ENCODE measurements around the gene SGTB.
"Not testable (repeated sequence)": the region's sequence is repeated elsewhere in the genome, so short reads cannot be mapped to it uniquely, and the experiment has no call there.

SGTB gene

DNA sequence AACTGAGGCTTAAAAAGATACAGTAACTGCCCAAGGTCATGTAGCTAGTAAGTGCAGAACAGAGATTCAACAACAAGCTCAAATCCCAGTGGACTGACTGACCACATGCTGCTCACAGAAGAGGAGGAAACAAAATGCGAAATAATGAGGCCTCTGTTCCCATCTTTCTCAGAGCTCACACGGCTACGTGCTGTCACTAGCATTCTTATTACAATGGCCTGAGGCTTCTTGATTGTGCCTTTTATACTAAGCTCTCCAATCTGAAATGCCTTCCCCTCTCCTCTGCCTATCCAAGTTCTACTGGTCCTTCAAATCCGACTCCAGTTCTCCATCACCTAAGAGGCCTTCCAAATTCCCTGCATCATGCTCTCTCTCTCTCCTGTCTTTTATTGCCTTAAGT lies 26.0 kb downstream of the SGTB start:
- DNase-seq (ENCODE audit: extremely low read depth, low read depth): no peak
- TF ChIP-seq CTCF (IDR thresholded peaks at IDR 0.05; ENCODE audit: low read depth, low read length): no peak

GRCh38 chr5:65695162-65695755 lies 26.6 kb downstream of the SGTB start:
- no peak for TF ChIP-seq CTCF (IDR thresholded peaks at IDR 0.05; ENCODE audit: low read depth, low read length)
- DNase-seq (ENCODE audit: extremely low read depth, low read depth): no peak

GRCh38 chr5:65693121-65693520 lies 28.8 kb downstream of the SGTB start:
- no peak for TF ChIP-seq CTCF (IDR thresholded peaks at IDR 0.05; ENCODE audit: low read depth, low read length)
- no peak for DNase-seq (ENCODE audit: extremely low read depth, low read depth)

DNA sequence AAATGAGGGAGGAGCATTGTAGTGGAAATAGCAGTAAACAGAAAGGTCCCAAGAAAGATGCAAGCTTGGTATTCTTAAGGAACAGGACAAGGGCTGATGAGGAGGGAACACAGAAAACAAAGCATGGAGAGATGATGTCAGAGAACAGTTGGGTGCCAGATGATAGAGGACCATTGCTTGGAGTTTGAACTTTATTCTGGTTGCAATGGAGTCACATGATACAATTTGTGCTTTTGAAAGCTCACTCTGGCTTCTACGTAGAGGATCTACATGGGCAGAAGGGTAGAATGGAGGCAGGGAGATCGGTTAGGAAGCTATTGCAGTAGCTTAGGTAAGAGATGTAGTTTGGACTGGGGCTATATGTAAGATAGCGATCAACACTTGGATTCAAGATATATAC lies 39.8 kb downstream of the SGTB start:
- no peak for TF ChIP-seq CTCF (IDR thresholded peaks at IDR 0.05; ENCODE audit: low read depth, low read length)
- DNase-seq (ENCODE audit: extremely low read depth, low read depth): no peak

DNA sequence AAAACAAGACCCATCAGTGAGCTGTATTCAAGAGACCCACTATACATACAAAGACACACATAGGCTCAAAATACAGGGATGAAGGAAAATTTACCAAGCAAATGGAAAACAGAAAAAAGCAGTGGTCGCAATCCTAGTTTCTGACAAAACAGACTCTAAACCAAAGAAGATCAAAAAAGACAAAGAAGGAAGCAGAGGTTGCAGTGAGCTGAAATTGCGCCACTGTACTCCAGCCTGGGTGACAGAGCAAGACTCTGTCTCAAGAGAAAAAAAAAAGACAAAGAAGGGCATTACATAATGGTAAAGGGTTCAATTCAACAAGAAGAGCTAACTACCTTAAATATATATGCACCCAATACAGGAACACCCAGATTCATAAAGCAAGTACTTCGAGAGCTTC lies 45.9 kb downstream of the SGTB start:
- not testable (repeated sequence) for DNase-seq (ENCODE audit: extremely low read depth, low read depth)

- no peak for DNase-seq (ENCODE audit: extremely low read depth, low read depth)
- TF ChIP-seq CTCF (IDR thresholded peaks at IDR 0.05; ENCODE audit: low read depth, low read length): no peak
Observed at GRCh38 chr5:65674749-65675148, 47.2 kb downstream of the SGTB start.

DNA sequence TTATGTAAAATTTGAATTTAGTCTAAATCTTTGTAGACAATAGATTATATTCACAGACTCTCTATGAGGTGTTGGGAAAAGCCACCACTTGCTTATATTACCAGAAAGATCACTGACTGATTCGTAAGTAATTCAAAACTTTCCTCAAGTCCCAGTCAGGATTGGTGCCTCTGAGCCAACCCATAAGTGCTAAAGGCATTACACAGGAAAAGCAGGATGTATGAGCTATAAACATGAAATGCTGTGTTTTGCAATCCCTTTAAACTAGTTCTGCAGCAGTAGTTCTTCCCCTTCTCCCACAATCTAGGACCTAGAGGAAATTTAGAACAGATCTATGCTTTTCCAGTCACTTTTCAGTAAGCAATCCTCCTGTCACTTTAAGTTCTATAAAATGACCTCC lies 49.1 kb downstream of the SGTB start:
- no peak for TF ChIP-seq CTCF (IDR thresholded peaks at IDR 0.05; ENCODE audit: low read depth, low read length)
- no peak for DNase-seq (ENCODE audit: extremely low read depth, low read depth)

DNA sequence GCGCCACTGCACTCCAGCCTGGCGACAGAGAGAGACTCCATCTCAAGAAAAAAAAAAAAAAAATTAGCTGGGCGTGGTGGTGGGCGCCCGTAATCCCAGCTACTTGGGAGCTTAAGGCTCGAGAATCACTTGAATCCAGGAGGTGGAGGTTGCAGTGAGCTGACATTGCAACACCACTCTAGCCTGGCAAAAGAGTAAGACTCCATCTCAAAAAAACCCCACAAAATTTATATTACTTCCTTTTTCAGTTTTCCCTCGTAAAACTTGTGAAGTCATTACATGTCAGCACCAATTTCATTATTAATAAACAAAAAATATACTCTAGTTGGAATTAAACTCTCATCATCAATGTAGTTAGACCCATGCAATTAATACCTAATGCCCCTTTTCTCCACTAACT lies 53.2 kb downstream of the SGTB start:
- DNase-seq (ENCODE audit: extremely low read depth, low read depth): no peak
- TF ChIP-seq CTCF (IDR thresholded peaks at IDR 0.05; ENCODE audit: low read depth, low read length): no peak

Data from AG09319 (cell line).